Activated naive CD4-positive, alpha-beta T cell treated with anti-CD3 and anti-CD28 coated beads, Interleukin-2, amount 50 U/mL, for 24 hours (primary cell): Measurements from ENCODE around the gene SCN2B.

Source experiments
- H3K27ac Mint-ChIP-seq: one replicate; pipeline ENCODE4 v1.8.0; 2021; ENCODE audit warnings: mild to moderate bottlenecking, mixed read lengths
- H3K27me3 Mint-ChIP-seq: one replicate; pipeline ENCODE4 v1.8.0; 2021; ENCODE audit warnings: mixed read lengths
- H3K36me3 Mint-ChIP-seq: one replicate; pipeline ENCODE4 v1.8.0; 2021; ENCODE audit warnings: mixed read lengths
- H3K4me1 Mint-ChIP-seq: one replicate; pipeline ENCODE4 v1.8.0; 2021; ENCODE audit warnings: mixed read lengths
- H3K4me3 Mint-ChIP-seq: one replicate; pipeline ENCODE4 v1.8.0; 2021; ENCODE audit warnings: mild to moderate bottlenecking, mixed read lengths
- H3K9me3 Mint-ChIP-seq: one replicate; pipeline ENCODE4 v1.8.0; 2021; ENCODE audit warnings: mixed read lengths

SCN2B gene

DNA sequence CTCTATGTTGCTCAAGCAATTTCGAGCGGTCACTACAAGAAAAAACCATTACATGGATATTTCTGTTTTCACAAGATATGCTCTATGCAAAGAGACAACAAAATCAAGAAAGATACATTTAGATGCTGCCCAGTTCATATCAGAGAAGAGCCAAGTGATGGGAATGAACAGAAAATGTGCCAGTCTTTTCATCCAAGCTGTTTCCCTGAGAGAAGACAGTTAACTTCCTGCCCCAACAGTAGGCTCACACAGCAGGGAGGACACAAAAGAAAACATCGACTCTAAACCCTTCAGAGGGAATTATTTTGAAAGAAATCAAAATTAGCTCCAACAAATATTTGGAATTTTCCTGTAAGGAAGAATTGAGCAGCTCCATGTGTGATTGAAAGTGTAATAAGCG is 36.8 kb upstream of the SCN2B start:
- Mint-ChIP-seq H3K27ac (peak overlapping the region; percentile 85), H3K27me3 (no peaks in the 10 kb centered on the region), H3K9me3 (no peaks in the 10 kb centered on the region), H3K36me3 (peaks cover 42% of the 10 kb centered on the region), H3K4me3 (peak overlapping the region; percentile 86), H3K4me1 (peaks cover 77% of the 10 kb centered on the region)

DNA sequence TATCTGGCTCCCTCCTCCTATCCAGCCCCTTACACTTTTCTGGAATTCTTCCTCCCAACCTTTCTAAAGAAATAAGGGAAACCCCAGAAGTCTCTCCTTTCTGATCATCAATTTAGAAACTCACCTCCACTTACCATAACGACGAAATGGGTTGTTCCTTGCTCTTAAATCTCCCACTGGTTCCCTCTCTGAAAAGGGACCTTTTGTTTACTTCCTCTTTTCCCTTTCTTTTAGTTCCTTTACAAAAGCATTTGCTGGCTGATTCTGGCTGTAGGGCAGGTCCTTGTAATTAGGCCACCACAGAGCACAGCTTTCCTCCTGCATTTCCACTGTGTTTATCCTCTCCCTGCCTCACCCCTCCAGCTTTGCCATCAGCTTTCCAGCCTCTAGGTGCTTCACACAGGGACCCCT is 36.3 kb upstream of the SCN2B start:
- peaks cover 46% of the 10 kb centered on the region for H3K36me3 Mint-ChIP-seq
- peaks cover 77% of the 10 kb centered on the region for H3K4me1 Mint-ChIP-seq
- H3K27ac Mint-ChIP-seq = peak overlapping the region; percentile 94
- peak overlapping the region; percentile 86 for H3K4me3 Mint-ChIP-seq
- no peaks in the 10 kb centered on the region for H3K9me3 Mint-ChIP-seq
- H3K27me3 Mint-ChIP-seq = no peaks in the 10 kb centered on the region

- Mint-ChIP-seq H3K4me3 (peak overlapping the region; percentile 86), H3K36me3 (peaks cover 48% of the 10 kb centered on the region), H3K27me3 (no peaks in the 10 kb centered on the region), H3K4me1 (peaks cover 74% of the 10 kb centered on the region), H3K9me3 (no peaks in the 10 kb centered on the region), H3K27ac (peak overlapping the region; percentile 94)
Measured at GRCh38 chr11:118212131-118212725, 35.8 kb upstream of the SCN2B start.

- peak overlapping the region; percentile 44 for H3K4me3 Mint-ChIP-seq
- H3K9me3 Mint-ChIP-seq = no peaks in the 10 kb centered on the region
- peaks cover 63% of the 10 kb centered on the region for H3K4me1 Mint-ChIP-seq
- H3K27ac Mint-ChIP-seq = no peak overlapping the region
- H3K27me3 Mint-ChIP-seq = no peaks in the 10 kb centered on the region
- H3K36me3 Mint-ChIP-seq = peaks cover 57% of the 10 kb centered on the region
Measured at GRCh38 chr11:118211006-118211405, 34.6 kb upstream of the SCN2B start.

- Mint-ChIP-seq H3K4me3 (no peak overlapping the region), H3K36me3 (peaks cover 64% of the 10 kb centered on the region), H3K9me3 (no peaks in the 10 kb centered on the region), H3K4me1 (peaks cover 57% of the 10 kb centered on the region), H3K27ac (peak overlapping the region; percentile 46), H3K27me3 (no peaks in the 10 kb centered on the region)
Measured at GRCh38 chr11:118210323-118210722, 33.9 kb upstream of the SCN2B start.

DNA sequence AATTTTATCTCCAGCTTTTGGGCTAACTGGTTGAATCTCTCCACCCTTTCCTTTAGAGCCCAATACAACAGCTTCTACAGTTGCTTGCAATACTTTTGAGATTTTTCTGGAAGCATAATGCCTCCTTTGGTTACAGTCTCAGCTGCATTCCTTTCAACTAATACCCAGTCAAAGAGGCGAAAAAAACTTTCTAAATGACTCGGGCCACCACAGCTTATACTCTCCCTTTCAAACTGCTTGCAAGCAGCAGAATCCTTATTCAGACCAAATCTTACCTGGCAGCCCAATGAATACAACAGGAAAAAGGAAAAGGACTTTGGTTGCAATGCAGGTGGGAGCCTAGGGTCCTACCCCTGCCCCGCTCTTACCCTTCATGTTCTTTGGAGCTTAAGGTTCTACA is 32.6 kb upstream of the SCN2B start:
- Mint-ChIP-seq H3K4me3 (peak overlapping the region; percentile 39), H3K9me3 (no peaks in the 10 kb centered on the region), H3K27me3 (no peaks in the 10 kb centered on the region), H3K36me3 (peaks cover 62% of the 10 kb centered on the region), H3K4me1 (peaks cover 44% of the 10 kb centered on the region), H3K27ac (no peak overlapping the region)

DNA sequence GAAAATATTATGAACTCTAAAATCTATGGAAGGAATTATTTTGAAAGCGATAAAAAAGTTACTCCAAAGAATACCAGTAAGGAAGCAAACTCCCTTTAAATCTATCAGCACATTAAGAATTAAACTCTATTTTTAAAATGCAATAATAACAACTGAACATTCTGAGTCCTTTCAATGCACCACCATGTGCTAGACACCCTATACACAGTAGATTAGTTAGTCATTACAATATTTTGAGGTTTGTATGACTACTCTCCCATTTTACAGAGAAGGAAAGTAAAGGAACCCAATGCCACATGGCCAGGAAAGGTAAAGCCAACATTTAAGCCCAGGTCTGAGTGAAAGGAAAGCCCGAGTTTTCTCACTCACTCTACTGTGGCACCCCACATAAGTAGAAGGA is 30.6 kb upstream of the SCN2B start:
- Mint-ChIP-seq H3K27me3 (no peaks in the 10 kb centered on the region), H3K4me3 (peak overlapping the region; percentile 70), H3K27ac (peak overlapping the region; percentile 97), H3K9me3 (no peaks in the 10 kb centered on the region), H3K36me3 (peaks cover 47% of the 10 kb centered on the region), H3K4me1 (peaks cover 24% of the 10 kb centered on the region)

GRCh38 chr11:118206391-118207031 is 30.1 kb upstream of the SCN2B start:
- Mint-ChIP-seq H3K36me3 (peaks cover 42% of the 10 kb centered on the region), H3K27me3 (no peaks in the 10 kb centered on the region), H3K27ac (peak overlapping the region; percentile 97), H3K9me3 (no peaks in the 10 kb centered on the region), H3K4me1 (peaks cover 19% of the 10 kb centered on the region), H3K4me3 (peak overlapping the region; percentile 70)

- H3K27ac Mint-ChIP-seq = peak overlapping the region; percentile 97
- peaks cover 40% of the 10 kb centered on the region for H3K36me3 Mint-ChIP-seq
- H3K4me1 Mint-ChIP-seq = peaks cover 19% of the 10 kb centered on the region
- peak overlapping the region; percentile 70 for H3K4me3 Mint-ChIP-seq
- H3K27me3 Mint-ChIP-seq = no peaks in the 10 kb centered on the region
- no peaks in the 10 kb centered on the region for H3K9me3 Mint-ChIP-seq
Measured at GRCh38 chr11:118205606-118206378, 29.4 kb upstream of the SCN2B start.

DNA sequence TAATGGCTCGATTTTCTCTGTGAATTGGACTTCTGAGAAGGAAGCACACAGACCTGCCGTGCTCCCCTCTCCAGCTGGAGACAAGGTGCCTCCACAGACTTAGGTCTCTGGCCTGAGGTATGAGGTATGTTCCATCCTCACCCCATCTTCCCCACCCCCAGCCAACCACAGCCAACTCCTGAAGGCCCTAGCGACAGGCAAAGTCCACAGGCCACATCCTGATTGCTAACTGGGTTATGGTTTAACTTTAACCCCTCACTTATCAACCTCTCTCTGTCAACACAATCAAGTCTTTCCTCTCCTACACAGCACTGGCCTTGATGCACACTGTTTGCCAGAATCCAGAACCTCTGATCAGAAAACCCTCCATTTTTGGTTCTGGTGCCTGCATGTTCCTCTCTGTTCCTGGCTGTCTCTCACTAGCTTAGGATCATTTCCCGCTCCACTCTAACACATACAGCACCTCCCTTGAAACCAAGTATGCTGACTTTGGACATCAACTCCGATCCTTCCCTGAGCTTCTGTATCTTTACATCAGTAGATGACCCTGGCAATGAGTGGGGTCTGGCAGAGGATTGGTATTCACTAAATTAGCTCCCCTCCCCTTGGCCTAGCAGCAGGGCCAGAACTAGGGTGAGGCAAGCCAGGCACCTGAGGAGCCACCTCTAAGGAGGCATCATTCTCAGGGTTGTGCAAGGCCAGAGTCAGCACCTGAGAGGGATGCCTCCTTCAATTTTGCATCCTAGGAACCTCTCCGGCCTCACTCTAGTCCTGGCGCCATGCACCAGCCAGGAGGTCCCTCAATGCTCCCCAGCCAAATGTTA is 26.4 kb upstream of the SCN2B start:
- H3K36me3 Mint-ChIP-seq = peaks cover 26% of the 10 kb centered on the region
- no peaks in the 10 kb centered on the region for H3K27me3 Mint-ChIP-seq
- H3K4me3 Mint-ChIP-seq = no peak overlapping the region
- no peak overlapping the region for H3K27ac Mint-ChIP-seq
- H3K9me3 Mint-ChIP-seq = no peaks in the 10 kb centered on the region
- peaks cover 14% of the 10 kb centered on the region for H3K4me1 Mint-ChIP-seq

DNA sequence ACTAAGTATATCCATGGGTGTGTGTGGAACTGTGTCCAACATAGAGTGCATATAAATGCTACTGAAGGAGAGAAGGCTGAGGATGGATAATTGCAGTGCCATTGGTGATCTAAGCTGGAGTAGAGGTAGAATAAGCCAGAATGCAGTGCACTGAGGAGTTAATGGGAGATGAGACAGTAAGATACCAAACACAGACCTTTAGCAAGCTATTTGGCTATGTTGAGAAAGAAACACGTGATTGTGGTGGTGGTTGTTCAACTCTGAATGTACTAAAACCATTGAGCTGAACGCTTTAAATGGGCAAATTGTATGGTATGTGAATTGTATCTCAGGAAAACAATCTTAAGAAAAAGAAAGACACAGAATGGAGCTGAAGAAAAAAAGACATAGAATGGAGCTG is 25.5 kb upstream of the SCN2B start:
- peaks cover 23% of the 10 kb centered on the region for H3K36me3 Mint-ChIP-seq
- no peaks in the 10 kb centered on the region for H3K27me3 Mint-ChIP-seq
- no peak overlapping the region for H3K4me3 Mint-ChIP-seq
- no peak overlapping the region for H3K27ac Mint-ChIP-seq
- H3K4me1 Mint-ChIP-seq = peaks cover 11% of the 10 kb centered on the region
- H3K9me3 Mint-ChIP-seq = no peaks in the 10 kb centered on the region

DNA sequence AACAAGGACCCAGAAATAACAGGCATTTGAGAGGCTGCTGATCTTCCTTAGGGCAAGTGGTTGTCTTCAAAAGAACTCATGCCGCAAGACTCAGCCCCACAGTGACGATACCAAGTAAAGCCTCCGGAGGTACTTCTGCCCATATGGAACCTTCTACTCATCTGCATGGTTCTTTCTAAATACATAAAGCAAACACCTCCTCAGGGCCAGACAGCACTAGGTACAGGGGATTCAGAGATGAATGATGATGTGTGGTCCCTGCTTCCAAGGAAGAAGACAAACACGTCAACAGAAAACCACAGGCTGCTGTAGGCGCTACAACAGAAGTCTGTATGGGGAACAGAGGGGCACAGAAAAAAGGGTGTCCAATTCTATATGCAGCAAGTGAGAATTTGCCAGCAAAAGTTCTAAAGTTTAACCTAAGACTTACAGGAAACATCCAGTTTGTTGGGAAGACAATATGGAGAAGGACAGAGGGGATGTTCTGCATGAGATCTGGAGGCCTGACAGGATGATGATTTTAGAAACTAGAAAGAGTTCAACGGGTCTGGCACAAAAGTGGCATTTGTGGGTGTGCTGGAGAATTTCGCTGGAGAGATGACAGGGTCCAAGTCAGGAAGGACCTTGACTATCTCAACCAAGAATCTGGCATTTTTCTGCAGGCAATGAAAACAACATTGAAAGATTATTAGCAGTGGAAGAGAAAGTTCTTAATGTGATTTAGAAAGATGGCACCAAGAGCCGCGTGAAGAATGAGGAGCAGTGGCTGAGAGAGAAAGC is 24.7 kb upstream of the SCN2B start:
- Mint-ChIP-seq H3K4me3 (no peak overlapping the region), H3K4me1 (peaks cover 11% of the 10 kb centered on the region), H3K27me3 (no peaks in the 10 kb centered on the region), H3K27ac (no peak overlapping the region), H3K9me3 (no peaks in the 10 kb centered on the region), H3K36me3 (peaks cover 17% of the 10 kb centered on the region)

DNA sequence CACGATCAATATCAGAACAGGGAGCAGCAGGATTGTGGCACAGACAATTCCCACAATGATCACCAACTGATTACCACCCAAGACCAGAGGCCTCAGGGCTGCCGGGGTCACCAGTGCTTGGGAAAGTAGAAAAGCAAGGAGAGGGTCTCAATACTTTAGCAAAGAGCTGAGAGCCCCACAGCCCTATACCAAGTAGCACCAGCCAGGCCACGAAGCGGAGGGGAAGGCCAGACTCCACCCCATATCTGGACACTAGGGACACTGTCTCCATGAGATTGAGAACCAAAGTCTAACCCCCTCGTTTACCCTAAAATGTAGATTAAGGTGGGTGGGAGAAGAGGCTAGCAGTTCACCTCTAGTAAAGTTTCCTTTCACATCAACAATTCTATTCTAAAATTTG is 24.1 kb upstream of the SCN2B start:
- Mint-ChIP-seq H3K27ac (no peak overlapping the region), H3K27me3 (no peaks in the 10 kb centered on the region), H3K9me3 (no peaks in the 10 kb centered on the region), H3K36me3 (peaks cover 11% of the 10 kb centered on the region), H3K4me1 (peaks cover 11% of the 10 kb centered on the region), H3K4me3 (no peak overlapping the region)

DNA sequence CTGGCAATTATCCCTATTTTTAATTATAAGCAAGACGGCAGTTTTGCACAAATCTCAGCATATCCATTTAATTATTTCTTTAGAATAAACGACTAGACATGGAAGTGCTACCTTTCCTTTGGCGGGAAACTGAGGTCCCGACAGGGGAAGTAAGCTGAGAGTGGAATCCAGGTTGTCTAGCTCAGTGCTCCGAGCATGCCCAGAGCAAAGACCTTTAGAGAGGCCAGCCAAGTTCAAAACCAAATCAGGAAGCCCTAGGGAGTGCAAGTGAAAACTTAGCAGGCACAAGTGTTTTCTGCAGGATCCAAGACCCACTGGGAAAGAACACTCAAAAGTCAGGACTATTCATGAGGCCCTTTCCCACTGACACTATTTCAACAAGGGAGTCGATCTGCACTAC is 22.7 kb upstream of the SCN2B start:
- peak overlapping the region; percentile 93 for H3K27ac Mint-ChIP-seq
- H3K27me3 Mint-ChIP-seq = no peaks in the 10 kb centered on the region

DNA sequence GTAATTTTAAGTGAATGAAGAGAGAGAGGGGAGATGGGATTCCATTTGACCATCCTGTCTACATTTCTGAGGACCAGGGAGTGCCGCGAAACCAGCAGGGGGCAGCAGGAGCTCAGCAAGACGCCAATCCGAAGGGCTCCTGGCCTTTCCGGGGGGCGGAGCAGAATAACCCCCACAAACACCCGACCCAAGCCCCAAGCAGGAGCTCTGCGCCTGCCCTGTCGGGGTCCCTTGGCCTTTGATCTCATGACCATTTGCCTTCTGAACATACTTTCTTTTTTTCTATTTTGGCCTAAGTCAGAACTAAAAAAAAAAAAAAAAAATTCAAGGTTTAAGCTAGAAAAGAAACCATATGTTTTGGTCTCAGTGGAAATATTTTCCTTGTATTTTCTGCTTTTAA is 21.9 kb upstream of the SCN2B start:
- H3K27ac Mint-ChIP-seq = peak overlapping the region; percentile 93
- H3K9me3 Mint-ChIP-seq = no peaks in the 10 kb centered on the region
- no peak overlapping the region for H3K4me3 Mint-ChIP-seq
- peaks cover 10% of the 10 kb centered on the region for H3K36me3 Mint-ChIP-seq
- peaks cover 11% of the 10 kb centered on the region for H3K4me1 Mint-ChIP-seq
- no peaks in the 10 kb centered on the region for H3K27me3 Mint-ChIP-seq

More for the DNA sequence above, 22.7 kb upstream of the SCN2B start:
- Mint-ChIP-seq H3K9me3 (no peaks in the 10 kb centered on the region), H3K4me1 (peaks cover 11% of the 10 kb centered on the region), H3K36me3 (peaks cover 10% of the 10 kb centered on the region), H3K4me3 (peak overlapping the region; percentile 20)
